ENCODE measurements around the gene PACS1.
A peak's percentile ranks its signal among the peaks of the same experiment; 100 is the strongest.
"Not testable (repeated sequence)": the region's sequence is repeated elsewhere in the genome, so short reads cannot be mapped to it uniquely, and the experiment has no call there.

PACS1 gene

GRCh38 chr11:66262696-66263095 lies 192.6 kb downstream of the PACS1 start:
- no peak for DNase-seq

GRCh38 chr11:66263231-66263630 lies 193.2 kb downstream of the PACS1 start:
- no peak for DNase-seq

- DNase-seq = no peak
Observed at GRCh38 chr11:66263785-66264184, 193.7 kb downstream of the PACS1 start.

GRCh38 chr11:66264383-66264782 lies 194.3 kb downstream of the PACS1 start:
- DNase-seq = no peak

GRCh38 chr11:66264914-66265313 lies 194.8 kb downstream of the PACS1 start:
- peak in 2 of 4 experiments; percentile 12 to 38 for DNase-seq

GRCh38 chr11:66265531-66266377 lies 195.7 kb downstream of the PACS1 start:
- no peak for DNase-seq

GRCh38 chr11:66266378-66267038 lies 196.4 kb downstream of the PACS1 start:
- no peak for DNase-seq

GRCh38 chr11:66267039-66267378 lies 196.9 kb downstream of the PACS1 start:
- DNase-seq = peak in 1 of 4 experiments; percentile 9

GRCh38 chr11:66267379-66268243 lies 197.5 kb downstream of the PACS1 start:
- peak; percentile 87 to 95 (median 91) for DNase-seq

GRCh38 chr11:66268244-66268951 lies 198.3 kb downstream of the PACS1 start, which contains the start of gene RAB1B:
RAB1B (plus strand) TSS chr11:66268639; CDS start chr11:66268680, 41 bp downstream.
- DNase-seq = peak; percentile 100

- peak; percentile 42 to 61 (median 54) for DNase-seq
Observed at GRCh38 chr11:66268952-66269905, 199.2 kb downstream of the PACS1 start.

- no peak for DNase-seq
Observed at GRCh38 chr11:66271816-66272215, 201.7 kb downstream of the PACS1 start.

- DNase-seq = no peak
Observed at GRCh38 chr11:66272596-66272995, 202.5 kb downstream of the PACS1 start.

- no peak for DNase-seq
Observed at GRCh38 chr11:66274219-66274618, 204.1 kb downstream of the PACS1 start.

- no peak for DNase-seq
Observed at GRCh38 chr11:66275396-66275795, 205.3 kb downstream of the PACS1 start.

- no peak for DNase-seq
Observed at GRCh38 chr11:66275984-66276612, 206.0 kb downstream of the PACS1 start.

GRCh38 chr11:66276619-66277018 lies 206.5 kb downstream of the PACS1 start:
- DNase-seq = not testable (repeated sequence)

- DNase-seq = not testable (repeated sequence)
Observed at GRCh38 chr11:66277064-66277463, 207.0 kb downstream of the PACS1 start.

- peak in 3 of 4 experiments; percentile 18 to 61 (median 51) for DNase-seq
Observed at GRCh38 chr11:66277471-66278362, 207.6 kb downstream of the PACS1 start, which contains the start of gene CNIH2. CNIH2 (plus strand) TSS chr11:66278175; CDS start chr11:66278457, 282 bp downstream.
